Measurements from ENCODE around the gene FBXL5.

Gene FBXL5, protein sequence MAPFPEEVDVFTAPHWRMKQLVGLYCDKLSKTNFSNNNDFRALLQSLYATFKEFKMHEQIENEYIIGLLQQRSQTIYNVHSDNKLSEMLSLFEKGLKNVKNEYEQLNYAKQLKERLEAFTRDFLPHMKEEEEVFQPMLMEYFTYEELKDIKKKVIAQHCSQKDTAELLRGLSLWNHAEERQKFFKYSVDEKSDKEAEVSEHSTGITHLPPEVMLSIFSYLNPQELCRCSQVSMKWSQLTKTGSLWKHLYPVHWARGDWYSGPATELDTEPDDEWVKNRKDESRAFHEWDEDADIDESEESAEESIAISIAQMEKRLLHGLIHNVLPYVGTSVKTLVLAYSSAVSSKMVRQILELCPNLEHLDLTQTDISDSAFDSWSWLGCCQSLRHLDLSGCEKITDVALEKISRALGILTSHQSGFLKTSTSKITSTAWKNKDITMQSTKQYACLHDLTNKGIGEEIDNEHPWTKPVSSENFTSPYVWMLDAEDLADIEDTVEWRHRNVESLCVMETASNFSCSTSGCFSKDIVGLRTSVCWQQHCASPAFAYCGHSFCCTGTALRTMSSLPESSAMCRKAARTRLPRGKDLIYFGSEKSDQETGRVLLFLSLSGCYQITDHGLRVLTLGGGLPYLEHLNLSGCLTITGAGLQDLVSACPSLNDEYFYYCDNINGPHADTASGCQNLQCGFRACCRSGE

DNA sequence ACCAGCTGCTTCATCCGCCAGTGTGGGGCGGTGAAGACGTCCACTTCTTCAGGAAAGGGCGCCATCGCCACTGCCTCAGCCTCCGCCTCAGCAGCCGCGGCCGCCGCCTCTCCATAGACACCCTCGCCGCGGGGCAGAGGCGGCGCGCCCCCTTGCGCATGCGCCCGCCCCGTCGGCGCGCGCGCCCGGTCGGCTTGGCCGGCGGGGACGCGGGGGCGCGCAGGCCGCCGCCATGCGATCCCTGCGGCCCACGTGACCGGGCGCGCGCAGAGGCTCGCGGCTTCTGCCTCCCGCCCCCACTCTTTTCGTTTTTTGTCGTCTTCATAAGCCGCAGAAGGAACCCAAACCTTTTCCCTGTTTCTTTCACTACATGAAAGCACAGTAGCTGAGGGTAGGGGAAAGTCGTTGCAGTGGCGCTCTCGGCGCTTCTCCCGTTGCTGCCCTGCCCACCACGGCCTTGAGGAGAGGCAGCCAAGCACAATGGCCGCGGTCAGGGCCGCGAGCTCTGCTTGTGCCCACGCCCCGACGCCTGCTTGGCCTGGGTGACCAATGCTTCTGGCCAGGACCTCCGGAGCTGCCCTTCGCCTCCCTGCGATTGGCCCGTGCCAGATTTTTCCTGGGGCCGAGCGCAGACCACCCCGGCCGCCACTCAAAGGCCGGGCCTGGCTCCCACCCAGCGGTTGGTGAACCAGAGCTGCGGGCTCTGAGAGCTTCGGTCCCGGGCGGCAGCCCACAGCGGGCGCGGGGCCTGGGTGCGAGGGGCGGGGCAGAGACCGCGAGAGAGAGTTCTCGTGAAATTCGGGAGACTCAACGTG lies at the start of gene FBXL5:
Gene FBXL5, minus strand, starts transcription at position 135 of the 815 bp plus-strand sequence. Its CDS starts 70 bp downstream, at position 65.
- Histone ChIP-seq H3K27ac (ENCODE audit: low read length) (peak within 1 kb of the TSS; percentile 96), H3K9me3 (ENCODE audit: control insufficient read depth in 1 of 2, low read length in 2 of 2) (no peaks in the 10 kb centered on the region), H3K4me1 (ENCODE audit: control insufficient read depth in 1 of 2, insufficient read depth in 2 of 2, low read length in 2 of 2) (peaks cover 23 to 32% of the 10 kb centered on the region in 2 donors)

DNA sequence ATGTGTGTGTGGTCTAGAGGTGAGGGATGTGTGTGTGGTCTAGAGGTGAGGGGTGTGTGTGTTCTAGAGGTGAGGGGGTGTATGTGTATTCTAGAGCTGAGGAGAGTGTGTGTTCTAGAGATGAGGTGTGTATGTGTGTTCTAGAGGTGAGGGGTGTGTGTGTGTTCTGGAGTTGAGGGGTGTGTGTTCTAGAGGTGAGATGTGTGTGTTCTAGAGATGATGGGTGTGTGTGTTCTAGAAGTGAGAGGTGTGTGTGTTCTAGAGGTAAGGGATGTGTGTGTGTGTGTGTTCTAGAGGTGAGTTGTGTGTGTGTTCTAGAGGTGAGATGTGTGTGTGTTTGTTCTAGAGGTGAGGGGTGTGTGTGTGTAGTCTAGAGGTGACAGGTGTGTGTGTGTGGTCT lies 49.0 kb upstream of the FBXL5 start:
- H3K4me1 ChIP-seq (ENCODE audit: control insufficient read depth in 1 of 2, insufficient read depth in 2 of 2, low read length in 2 of 2), result peaks cover 0 to 5% of the 10 kb centered on the region in 2 donors
- H3K9me3 ChIP-seq (ENCODE audit: control insufficient read depth in 1 of 2, low read length in 2 of 2), result no peaks in the 10 kb centered on the region
- no peaks in the 10 kb centered on the region for H3K36me3 ChIP-seq (ENCODE audit: control insufficient read depth in 1 of 2, insufficient read depth in 2 of 2, low read length in 2 of 2)
- H3K27ac ChIP-seq (ENCODE audit: low read length), result no peak overlapping the region
- no peaks in the 10 kb centered on the region for H3K27me3 ChIP-seq (ENCODE audit: low read depth, low read length)
- H3K4me3 ChIP-seq (ENCODE audit: low read depth in 1 of 2, low read length in 2 of 2), result no peak overlapping the region

More for the DNA sequence above, at the start of gene FBXL5:
- Histone ChIP-seq H3K27me3 (ENCODE audit: low read depth, low read length) (no peaks in the 10 kb centered on the region), H3K4me3 (ENCODE audit: low read depth in 1 of 2, low read length in 2 of 2) (peak within 1 kb of the TSS; percentile 85 to 87), H3K36me3 (ENCODE audit: control insufficient read depth in 1 of 2, insufficient read depth in 2 of 2, low read length in 2 of 2) (peaks cover 0 to 5% of the 10 kb centered on the region in 2 donors)

DNA sequence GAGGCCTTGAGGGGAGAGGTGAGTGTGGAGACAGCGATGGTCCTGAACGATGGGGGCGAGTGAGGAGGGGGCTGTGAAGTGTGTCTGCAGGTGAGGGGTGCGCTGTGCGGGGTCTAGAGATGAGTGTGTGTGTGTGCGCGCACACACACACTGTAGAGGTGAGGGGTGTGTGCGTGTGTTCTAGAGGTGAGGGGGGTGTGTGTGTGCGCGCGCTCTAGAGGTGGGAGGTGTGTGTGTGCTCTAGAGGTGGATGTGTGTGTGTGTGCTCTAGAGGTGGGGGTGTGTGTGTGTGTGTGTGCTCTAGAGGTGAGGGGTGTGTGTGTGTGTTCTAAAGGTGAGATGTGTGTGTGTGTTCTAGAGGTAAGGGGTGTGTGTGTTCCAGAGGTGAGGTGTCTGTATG lies 48.3 kb upstream of the FBXL5 start:
- peak overlapping the region; percentile 49 to 73 for H3K4me3 ChIP-seq (ENCODE audit: low read depth in 1 of 2, low read length in 2 of 2)
- no peaks in the 10 kb centered on the region for H3K9me3 ChIP-seq (ENCODE audit: control insufficient read depth in 1 of 2, low read length in 2 of 2)
- H3K27ac ChIP-seq (ENCODE audit: low read length), result no peak overlapping the region
- no peaks in the 10 kb centered on the region for H3K27me3 ChIP-seq (ENCODE audit: low read depth, low read length)
- no peaks in the 10 kb centered on the region for H3K36me3 ChIP-seq (ENCODE audit: control insufficient read depth in 1 of 2, insufficient read depth in 2 of 2, low read length in 2 of 2)
- peaks cover 0 to 5% of the 10 kb centered on the region in 2 donors for H3K4me1 ChIP-seq (ENCODE audit: control insufficient read depth in 1 of 2, insufficient read depth in 2 of 2, low read length in 2 of 2)

DNA sequence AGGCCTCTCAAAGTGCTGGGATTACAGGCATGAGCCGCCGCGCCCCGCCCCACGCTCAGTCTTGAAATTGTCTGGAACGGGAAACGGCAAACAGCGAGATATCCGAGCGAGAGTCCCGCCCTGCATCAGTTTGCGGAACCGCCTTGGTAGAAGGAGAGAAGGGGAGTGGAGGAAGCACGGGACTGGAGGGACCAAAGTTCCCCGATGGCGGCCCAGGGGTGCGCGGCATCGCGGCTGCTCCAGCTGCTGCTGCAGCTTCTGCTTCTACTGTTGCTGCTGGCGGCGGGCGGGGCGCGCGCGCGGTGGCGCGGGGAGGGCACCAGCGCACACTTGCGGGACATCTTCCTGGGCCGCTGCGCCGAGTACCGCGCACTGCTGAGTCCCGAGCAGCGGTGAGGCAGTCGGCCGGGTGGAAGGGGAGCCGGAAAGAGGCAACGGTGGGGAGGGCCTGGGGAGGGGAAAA lies 47.8 kb upstream of the FBXL5 start, which contains the start of gene BST1:
Gene BST1, plus strand, starts transcription at position 125 of the 463 bp plus-strand sequence. Its CDS starts 80 bp downstream, at position 205.
- peak within 1 kb of the TSS; percentile 49 to 73 for H3K4me3 ChIP-seq (ENCODE audit: low read depth in 1 of 2, low read length in 2 of 2)
- no peak within 1 kb of the TSS for H3K27ac ChIP-seq (ENCODE audit: low read length)
- no peaks in the 10 kb centered on the region for H3K36me3 ChIP-seq (ENCODE audit: control insufficient read depth in 1 of 2, insufficient read depth in 2 of 2, low read length in 2 of 2)
- no peaks in the 10 kb centered on the region for H3K9me3 ChIP-seq (ENCODE audit: control insufficient read depth in 1 of 2, low read length in 2 of 2)
- H3K27me3 ChIP-seq (ENCODE audit: low read depth, low read length), result no peaks in the 10 kb centered on the region
- H3K4me1 ChIP-seq (ENCODE audit: control insufficient read depth in 1 of 2, insufficient read depth in 2 of 2, low read length in 2 of 2), result peaks cover 0 to 5% of the 10 kb centered on the region in 2 donors

DNA sequence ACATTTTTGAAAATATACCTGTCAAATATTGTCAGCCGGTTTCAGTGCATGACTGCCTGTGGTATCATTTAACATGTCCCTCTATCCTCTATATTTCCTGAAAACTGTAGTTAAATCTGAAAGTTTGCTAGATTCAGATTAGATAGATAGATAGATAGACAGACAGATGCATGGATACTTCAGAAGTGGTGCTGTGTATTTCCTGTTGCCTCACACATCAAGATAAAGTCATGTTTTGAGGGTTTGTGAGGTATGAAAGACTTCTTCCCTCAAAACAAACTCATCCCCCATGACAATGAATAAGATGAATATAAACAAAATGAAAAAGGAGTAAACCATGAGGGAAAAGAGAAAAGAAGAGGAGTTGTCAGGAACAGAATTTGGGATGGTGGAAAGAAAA lies 41.7 kb upstream of the FBXL5 start:
- H3K4me3 ChIP-seq (ENCODE audit: low read depth in 1 of 2, low read length in 2 of 2), result no peak overlapping the region
- no peaks in the 10 kb centered on the region for H3K9me3 ChIP-seq (ENCODE audit: control insufficient read depth in 1 of 2, low read length in 2 of 2)
- H3K36me3 ChIP-seq (ENCODE audit: control insufficient read depth in 1 of 2, insufficient read depth in 2 of 2, low read length in 2 of 2), result no peaks in the 10 kb centered on the region
- no peaks in the 10 kb centered on the region for H3K4me1 ChIP-seq (ENCODE audit: control insufficient read depth in 1 of 2, insufficient read depth in 2 of 2, low read length in 2 of 2)
- no peak overlapping the region for H3K27ac ChIP-seq (ENCODE audit: low read length)
- no peaks in the 10 kb centered on the region for H3K27me3 ChIP-seq (ENCODE audit: low read depth, low read length)

DNA sequence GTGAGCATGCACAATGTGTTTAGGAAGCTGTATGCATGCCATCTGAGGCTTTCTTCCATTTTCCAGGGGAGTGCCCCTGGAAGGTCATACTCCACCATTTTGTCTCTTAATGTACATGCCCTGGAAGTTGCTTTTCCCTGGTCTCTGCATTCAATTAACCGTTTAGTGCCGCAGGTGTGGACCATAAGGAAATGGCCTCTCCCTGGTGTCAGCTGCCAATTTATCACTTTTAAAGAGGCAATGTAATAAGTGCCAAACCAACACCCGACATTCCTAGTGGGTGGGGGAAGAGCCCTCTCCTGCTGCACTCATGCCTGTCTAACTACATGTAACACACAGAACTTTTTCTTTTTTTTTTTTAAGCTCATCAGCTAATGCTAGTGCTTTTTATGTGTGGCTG lies 40.6 kb upstream of the FBXL5 start:
- no peaks in the 10 kb centered on the region for H3K36me3 ChIP-seq (ENCODE audit: control insufficient read depth in 1 of 2, insufficient read depth in 2 of 2, low read length in 2 of 2)
- H3K27me3 ChIP-seq (ENCODE audit: low read depth, low read length), result no peaks in the 10 kb centered on the region
- no peak overlapping the region for H3K27ac ChIP-seq (ENCODE audit: low read length)
- no peaks in the 10 kb centered on the region for H3K9me3 ChIP-seq (ENCODE audit: control insufficient read depth in 1 of 2, low read length in 2 of 2)
- H3K4me3 ChIP-seq (ENCODE audit: low read depth in 1 of 2, low read length in 2 of 2), result no peak overlapping the region
- no peaks in the 10 kb centered on the region for H3K4me1 ChIP-seq (ENCODE audit: control insufficient read depth in 1 of 2, insufficient read depth in 2 of 2, low read length in 2 of 2)

DNA sequence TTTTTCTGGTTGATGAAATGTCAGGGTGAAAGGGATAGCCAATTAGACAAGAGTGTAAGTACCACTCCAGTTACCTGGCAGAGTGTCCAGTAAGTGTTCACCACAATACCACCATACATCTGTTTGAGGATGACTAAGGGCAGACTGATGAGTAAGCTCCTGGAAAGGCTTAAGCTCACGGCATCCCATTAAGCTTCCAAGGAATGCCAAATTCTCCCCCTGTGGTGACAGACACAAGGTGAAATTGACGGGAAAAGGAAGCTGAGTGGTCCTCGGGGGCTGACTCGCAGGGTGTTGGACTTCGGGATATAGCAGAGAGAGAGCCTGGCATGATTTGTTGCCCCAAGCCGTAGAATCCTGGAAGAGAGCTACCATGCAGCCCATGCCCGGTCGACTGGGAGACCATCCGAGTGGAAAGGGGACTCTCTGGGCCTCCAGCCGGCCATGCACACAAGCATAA lies 40.1 kb upstream of the FBXL5 start:
- Histone ChIP-seq H3K4me1 (ENCODE audit: control insufficient read depth in 1 of 2, insufficient read depth in 2 of 2, low read length in 2 of 2) (peaks cover 0 to 4% of the 10 kb centered on the region in 2 donors), H3K27ac (ENCODE audit: low read length) (no peak overlapping the region), H3K36me3 (ENCODE audit: control insufficient read depth in 1 of 2, insufficient read depth in 2 of 2, low read length in 2 of 2) (no peaks in the 10 kb centered on the region), H3K9me3 (ENCODE audit: control insufficient read depth in 1 of 2, low read length in 2 of 2) (no peaks in the 10 kb centered on the region), H3K27me3 (ENCODE audit: low read depth, low read length) (no peaks in the 10 kb centered on the region), H3K4me3 (ENCODE audit: low read depth in 1 of 2, low read length in 2 of 2) (no peak overlapping the region)

DNA sequence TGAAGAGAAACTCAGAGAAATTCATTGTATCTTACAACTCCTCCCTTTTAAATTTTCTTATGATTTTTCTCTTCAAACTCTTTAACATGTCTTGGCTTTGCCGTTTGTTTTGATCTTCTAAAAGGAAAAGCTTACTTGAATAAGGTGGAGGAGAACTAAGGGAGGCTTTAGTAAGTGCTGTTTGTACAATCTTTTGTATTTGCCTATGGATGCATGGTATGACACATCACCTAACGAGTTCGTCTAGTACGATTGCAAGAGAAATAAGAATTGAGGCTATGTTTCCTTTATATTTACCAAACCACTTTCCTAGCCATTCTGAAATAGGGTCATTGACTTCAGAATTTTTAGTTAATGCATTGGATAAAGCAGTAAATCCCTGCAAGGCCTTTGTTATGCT lies 39.3 kb upstream of the FBXL5 start:
- Histone ChIP-seq H3K9me3 (ENCODE audit: control insufficient read depth in 1 of 2, low read length in 2 of 2) (no peaks in the 10 kb centered on the region), H3K36me3 (ENCODE audit: control insufficient read depth in 1 of 2, insufficient read depth in 2 of 2, low read length in 2 of 2) (no peaks in the 10 kb centered on the region), H3K27ac (ENCODE audit: low read length) (no peak overlapping the region), H3K4me3 (ENCODE audit: low read depth in 1 of 2, low read length in 2 of 2) (no peak overlapping the region), H3K27me3 (ENCODE audit: low read depth, low read length) (no peaks in the 10 kb centered on the region), H3K4me1 (ENCODE audit: control insufficient read depth in 1 of 2, insufficient read depth in 2 of 2, low read length in 2 of 2) (peaks cover 0 to 5% of the 10 kb centered on the region in 2 donors)

DNA sequence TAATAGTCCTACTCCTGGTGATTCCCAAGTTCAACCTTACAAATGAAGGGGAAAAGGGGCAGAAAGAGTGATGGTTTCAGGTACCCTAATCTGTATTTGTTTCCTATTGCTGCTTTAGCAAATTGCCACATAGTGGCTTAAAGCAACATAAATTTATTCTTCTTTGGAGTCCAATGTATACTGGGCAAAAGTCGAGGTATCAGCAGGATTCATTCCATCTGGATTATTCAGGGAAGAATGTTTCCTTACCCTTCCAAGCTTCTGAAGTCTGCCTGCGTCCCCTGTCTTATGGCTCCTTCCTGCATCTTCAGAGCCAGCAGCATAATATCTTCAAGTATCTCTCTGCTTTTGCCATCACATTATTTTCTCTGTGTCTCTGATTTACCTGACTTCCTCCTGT lies 37.4 kb upstream of the FBXL5 start:
- H3K36me3 ChIP-seq (ENCODE audit: control insufficient read depth in 1 of 2, insufficient read depth in 2 of 2, low read length in 2 of 2), result peaks cover 0 to 3% of the 10 kb centered on the region in 2 donors
- H3K27ac ChIP-seq (ENCODE audit: low read length), result no peak overlapping the region
- no peaks in the 10 kb centered on the region for H3K9me3 ChIP-seq (ENCODE audit: control insufficient read depth in 1 of 2, low read length in 2 of 2)
- H3K27me3 ChIP-seq (ENCODE audit: low read depth, low read length), result no peaks in the 10 kb centered on the region
- H3K4me3 ChIP-seq (ENCODE audit: low read depth in 1 of 2, low read length in 2 of 2), result no peak overlapping the region
- peaks cover 0 to 5% of the 10 kb centered on the region in 2 donors for H3K4me1 ChIP-seq (ENCODE audit: control insufficient read depth in 1 of 2, insufficient read depth in 2 of 2, low read length in 2 of 2)

DNA sequence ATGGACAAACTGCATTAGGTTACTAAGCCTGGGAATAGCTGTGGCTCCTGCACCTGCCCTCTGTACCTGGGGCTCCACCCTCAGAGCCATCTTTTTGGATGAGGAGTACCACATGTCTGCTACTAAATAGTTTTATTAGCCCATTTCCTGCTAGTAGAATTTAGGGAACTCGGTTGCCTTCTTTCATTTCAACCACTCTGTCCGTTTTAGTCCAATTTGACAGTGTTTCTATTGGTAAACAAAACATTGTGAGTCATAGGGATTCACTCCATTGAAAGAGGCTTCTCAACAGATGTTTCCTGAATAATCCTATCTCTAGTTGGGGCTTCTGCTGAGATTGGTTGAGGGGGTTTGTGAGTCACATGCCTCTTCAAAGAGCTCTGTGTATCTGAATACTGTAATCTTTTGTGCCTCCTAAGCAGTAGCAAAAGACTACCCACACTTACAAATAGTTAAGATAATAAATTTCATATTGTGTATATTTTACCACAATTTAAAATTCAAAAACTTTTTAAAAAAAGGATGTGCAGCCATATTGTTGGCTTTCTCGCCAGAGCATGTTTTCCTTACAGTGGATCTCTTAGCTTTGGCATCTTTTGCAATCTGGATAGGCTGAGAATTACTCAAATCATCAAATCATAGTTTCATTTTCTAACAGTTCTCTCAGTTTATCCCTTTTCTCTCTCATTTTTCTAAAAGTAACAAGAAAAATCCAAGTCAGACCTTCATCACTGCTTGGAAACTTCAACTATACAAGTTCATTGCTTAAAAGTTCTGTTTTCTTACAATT lies 36.4 kb upstream of the FBXL5 start:
- H3K4me3 ChIP-seq (ENCODE audit: low read depth in 1 of 2, low read length in 2 of 2), result no peak overlapping the region
- H3K4me1 ChIP-seq (ENCODE audit: control insufficient read depth in 1 of 2, insufficient read depth in 2 of 2, low read length in 2 of 2), result peaks cover 0 to 5% of the 10 kb centered on the region in 2 donors
- H3K27ac ChIP-seq (ENCODE audit: low read length), result no peak overlapping the region

More for the DNA sequence above, 36.4 kb upstream of the FBXL5 start:
- Histone ChIP-seq H3K9me3 (ENCODE audit: control insufficient read depth in 1 of 2, low read length in 2 of 2) (no peaks in the 10 kb centered on the region), H3K27me3 (ENCODE audit: low read depth, low read length) (no peaks in the 10 kb centered on the region), H3K36me3 (ENCODE audit: control insufficient read depth in 1 of 2, insufficient read depth in 2 of 2, low read length in 2 of 2) (peaks cover 0 to 11% of the 10 kb centered on the region in 2 donors)

Measured in muscle layer of duodenum (tissue), 2 donors.